Right ventricle myocardium inferior (tissue), 1 donor: ENCODE data around the gene IAPP. TPM values are rescaled to one million over a fixed set of nuclear protein-coding genes. Genes with fewer than 3 reads are reported as not detected.
"Not testable (repeated sequence)": the region's sequence is repeated elsewhere in the genome, so short reads cannot be mapped to it uniquely, and the experiment has no call there.

Experiments used
- ATAC-seq: fragments of 200-7000 bp; cut with Tn5 transposase; one replicate; pipeline ENCODE4 v1.9.1; 2020; ENCODE audit warnings: mild to moderate bottlenecking, moderate library complexity
- DNase-seq: peaks from one replicate; pipeline ENCODE4 v3.0.0; 2021; ENCODE audit errors: missing footprints
- intact Hi-C: fragments of 100-400 bp; cut with DNase I; formaldehyde crosslinking; loops from one replicate; pipeline ENCODE4 v1.11.0; 2022
- total RNA-seq: library from RNA; stranded (reverse); fragmentation: NEBNext Ultra II Directional; extraction: Animal tissue kit (Norgen Biotek cat#: 25700); gene quantifications from one replicate; pipeline ENCODE4 v1.2.1, GENCODE V29; 2021
- donor health status: DM: no; HTN: yes; CAD: no; lungs with severe emphysema.

The IAPP gene
- total RNA-seq, 1 donor from 2014 or later, result not detected

DNA sequence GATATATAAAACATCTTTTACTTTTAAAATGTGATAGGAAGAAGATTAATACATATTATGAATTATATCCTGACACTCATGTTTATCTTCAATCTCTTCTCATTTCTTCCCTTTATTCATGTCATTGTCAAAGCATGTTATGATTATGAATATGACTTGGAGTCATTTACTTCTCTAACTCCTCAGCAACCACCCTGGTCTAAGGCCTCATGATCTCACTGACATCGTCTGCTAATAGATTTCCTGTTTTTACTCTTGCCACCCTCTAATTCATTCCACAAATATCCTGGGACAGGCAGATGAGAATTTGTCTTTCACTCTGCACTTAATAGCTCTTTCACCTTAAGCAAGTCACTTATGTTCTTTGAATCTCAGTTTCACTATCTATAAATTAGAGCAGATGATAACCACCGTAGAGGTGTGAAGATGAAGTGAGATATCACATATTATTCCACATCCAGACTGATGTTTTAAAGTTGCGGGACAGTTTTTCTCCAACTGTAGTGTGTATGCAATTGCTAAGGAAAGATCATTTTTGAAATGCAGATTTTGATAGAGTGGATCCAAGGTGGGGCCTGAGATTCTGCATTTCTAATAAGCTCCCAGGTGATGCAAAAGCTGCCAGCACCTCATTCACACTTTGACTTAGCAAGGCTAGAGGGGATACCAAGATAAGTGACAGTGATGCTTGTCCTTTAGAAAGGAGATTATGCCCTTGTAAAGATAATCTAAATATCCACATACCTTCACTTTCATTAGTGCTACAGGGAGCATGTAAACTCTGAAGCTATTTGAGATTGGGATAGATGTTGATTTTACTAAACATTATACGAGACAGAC, 3.3 kb upstream of the IAPP start:
- ATAC-seq, result no peak
- intact Hi-C loops, result no loop called here
- no peak for DNase-seq

DNA sequence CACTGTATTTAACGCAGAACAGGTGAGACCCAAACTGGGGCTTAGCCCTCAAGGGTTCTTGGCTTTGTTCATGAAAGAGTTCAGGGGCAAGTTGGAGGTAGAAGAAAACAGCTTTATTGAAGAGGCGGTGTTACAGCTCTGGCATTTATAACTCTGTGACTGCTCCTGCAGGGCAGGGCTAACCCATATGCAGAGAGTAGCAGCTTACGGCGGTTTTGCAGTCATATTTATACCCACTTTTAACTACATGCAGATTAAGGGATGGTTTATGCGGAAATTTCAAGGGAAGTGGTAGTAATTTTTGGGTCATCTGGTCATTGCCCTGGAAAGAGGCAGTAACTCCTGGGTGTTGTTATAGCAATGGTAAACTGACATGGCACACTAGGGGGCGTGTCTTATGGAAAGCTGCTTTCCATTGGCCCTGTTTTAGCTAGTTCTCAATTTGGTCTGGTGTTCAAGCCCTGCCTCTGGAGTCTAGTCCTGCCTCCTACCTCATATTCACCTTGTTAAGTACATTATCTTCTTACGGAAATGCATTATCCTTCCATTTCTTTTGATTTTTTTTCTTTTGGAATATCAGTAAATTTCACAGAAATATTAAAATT, 1.8 kb upstream of the IAPP start:
- no peak for DNase-seq
- no peak for ATAC-seq
- intact Hi-C loops, result no loop called here

DNA sequence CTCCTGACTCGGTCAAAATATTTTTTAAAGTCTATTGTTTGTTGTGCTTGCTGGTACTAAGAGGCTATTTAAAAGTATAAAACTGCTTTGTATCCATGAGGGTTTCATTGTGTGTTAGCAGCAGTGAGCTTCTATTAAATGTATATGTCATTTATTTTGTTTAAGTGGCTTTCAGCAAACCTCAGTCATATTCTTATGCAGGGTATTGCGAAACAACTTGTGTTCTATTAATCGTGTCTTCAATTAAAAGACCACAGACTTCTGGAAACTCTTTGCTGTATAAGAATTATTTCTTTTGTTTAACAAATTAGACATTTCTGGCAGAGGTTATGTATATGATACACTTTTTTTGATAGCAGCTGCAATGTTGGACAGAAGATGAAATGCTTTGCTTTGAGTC, 6.5 kb downstream of the IAPP start:
- DNase-seq, result no peak
- no peak for ATAC-seq
- intact Hi-C loops, result no loop called here

DNA sequence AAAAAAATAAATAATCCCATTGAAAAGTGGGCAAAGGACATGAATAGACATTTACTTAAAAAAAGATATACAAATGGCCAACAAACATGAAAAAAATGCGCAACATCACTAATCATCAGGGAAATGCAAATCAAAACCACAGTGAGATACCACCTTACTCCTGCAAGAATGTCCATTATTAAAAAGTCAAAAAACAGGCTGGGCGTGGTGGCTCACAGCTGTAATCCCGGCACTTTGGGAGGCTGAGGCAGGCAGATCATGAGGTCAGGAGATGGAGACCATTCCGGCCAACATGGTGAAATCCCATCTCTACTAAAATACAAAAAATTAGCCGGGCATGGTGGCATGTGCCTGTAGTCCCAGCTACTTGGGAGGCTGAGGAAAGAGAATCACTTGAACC, 8.6 kb downstream of the IAPP start:
- ATAC-seq, intact Hi-C loops: not testable (repeated sequence)

DNA sequence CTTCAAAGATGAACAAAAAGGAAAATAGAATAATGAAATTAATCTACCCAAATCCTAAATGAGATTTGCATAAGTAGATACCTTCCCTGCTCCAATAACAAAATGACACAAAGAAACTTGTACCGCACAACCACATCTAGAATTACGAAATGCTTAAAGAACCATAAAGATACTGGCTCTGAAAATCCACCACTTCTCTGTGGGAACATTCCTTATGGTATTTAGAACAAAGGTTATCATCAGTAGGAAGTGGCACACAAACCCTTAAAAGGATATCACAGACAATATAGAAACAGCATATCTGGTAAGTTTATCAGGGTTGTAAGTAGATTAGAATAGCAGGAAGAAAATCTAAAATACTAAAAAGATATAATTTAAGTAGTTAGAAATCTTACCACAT, 11.6 kb downstream of the IAPP start:
- DNase-seq, result no peak
- intact Hi-C loops, result no loop called here
- ATAC-seq, result no peak

More for the DNA sequence above, 8.6 kb downstream of the IAPP start:
- not testable (repeated sequence) for DNase-seq

DNA sequence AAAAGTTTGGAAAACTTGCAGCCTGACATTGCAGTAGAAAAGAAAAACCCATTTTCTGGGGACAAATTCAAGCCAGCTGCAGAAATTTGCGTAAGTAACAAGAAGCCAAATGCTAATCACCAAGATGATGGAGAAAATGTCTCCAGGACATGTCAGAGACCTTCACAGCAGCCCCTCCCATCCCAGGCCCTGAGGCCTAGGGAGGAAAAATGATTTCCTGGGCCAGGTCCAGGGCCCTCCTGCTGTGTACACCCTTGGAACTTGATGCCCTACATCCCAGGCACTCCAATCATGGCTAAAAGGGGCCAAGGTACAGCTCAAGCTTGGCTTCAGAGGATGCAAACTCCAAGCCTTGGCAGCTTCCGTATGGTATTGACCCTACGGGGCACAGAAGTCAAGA, 14.5 kb downstream of the IAPP start:
- DNase-seq (no peak), ATAC-seq (no peak)
- intact Hi-C loops, result no loop called here

DNA sequence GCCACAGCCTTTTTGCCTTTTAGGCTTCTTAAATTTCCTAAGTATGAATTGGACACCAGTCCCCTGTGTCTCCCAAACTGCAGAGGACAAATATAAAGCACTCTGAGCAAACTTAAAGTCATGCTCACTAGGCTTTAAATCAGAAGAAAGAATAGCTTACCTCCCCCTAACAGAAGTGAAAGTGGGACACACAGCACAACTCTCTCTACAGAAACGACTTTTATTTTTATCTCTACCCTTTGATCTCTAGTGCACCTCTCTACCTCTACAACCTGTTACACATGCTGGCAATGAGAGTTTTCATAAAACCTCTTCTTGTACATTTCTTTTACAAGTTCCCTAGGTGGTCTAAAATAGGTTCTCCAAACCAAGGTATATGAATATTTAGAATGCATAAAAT, 19.7 kb downstream of the IAPP start:
- no peak for DNase-seq
- intact Hi-C loops, result no loop called here
- no peak for ATAC-seq

DNA sequence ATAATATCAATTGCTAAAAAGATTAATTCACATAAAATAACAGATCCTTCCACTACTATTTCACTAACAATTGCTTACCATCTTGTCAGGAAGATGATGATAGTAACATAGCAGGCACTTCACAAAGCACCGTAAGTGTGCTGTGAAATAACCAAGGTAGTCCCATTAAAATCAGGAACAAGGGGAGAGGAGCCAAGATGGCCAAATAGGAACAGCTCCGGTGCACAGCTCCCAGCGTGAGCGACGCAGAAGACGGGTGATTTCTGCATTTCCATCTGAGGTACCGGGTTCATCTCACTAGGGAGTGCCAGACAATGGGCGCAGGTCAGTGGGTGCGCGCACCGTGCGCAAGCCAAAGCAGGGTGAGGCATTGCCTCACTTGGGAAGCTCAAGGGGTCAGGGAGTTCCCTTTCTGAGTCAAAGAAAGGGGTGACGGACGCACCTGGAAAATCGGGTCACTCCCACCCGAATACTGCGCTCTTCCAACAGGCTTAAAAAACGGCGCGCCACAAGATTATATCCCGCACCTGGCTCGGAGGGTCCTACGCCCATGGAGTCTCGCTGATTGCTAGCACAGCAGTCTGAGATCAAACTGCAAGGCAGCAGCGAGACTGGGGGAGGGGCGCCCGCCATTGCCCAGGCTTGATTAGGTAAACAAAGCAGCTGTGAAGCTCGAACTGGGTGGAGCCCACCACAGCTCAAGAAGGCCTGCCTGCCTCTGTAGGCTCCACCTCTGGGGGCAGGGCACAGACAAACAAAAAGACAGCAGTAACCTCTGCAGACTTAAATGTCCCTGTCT, 22.3 kb downstream of the IAPP start:
- intact Hi-C loops, ATAC-seq: not testable (repeated sequence)
- DNase-seq, result peak; percentile 22

DNA sequence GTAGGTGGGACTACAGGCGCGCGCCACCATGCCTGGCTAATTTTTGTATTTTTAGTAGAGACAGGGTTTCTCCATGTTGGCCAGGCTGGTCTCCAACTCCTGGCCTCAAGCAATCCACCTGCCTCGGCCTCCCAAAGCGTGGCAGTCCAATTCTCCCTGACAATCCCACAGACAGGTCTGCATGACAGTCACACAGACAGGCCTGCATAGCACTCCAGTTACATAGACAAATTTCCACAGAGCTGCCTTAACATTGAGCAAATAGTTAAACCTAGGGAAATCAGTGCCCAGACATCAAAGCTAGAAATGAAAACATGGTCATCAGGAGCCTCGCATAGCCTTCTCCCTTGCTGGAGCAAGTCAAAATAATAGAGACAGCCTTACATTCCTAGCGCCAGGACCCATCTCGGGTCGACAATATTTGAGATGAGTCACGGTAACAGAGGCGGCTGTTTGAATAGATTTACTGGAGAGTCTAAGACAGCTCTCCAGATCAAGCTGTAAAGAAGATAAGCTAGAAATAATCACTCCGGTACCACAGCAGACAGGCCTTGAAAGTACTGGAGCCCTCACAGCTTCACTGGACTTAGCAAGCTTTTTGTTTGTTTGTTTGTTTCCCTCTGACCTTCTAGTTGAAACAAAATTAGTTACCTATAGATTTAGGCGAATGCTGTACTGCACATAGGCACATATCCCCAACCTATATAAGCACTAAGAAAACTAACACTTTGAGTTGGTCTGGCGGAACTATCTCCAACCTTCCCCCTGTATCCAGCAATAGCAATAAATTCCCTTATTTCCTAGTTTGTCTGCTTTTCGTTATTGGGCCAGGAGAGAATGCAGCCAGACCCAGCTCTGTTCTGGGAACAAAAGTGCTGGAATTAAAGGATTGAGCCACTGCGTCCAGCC, 40.9 kb downstream of the IAPP start:
- intact Hi-C loops, result no loop called here
- ATAC-seq (no peak), DNase-seq (no peak)

DNA sequence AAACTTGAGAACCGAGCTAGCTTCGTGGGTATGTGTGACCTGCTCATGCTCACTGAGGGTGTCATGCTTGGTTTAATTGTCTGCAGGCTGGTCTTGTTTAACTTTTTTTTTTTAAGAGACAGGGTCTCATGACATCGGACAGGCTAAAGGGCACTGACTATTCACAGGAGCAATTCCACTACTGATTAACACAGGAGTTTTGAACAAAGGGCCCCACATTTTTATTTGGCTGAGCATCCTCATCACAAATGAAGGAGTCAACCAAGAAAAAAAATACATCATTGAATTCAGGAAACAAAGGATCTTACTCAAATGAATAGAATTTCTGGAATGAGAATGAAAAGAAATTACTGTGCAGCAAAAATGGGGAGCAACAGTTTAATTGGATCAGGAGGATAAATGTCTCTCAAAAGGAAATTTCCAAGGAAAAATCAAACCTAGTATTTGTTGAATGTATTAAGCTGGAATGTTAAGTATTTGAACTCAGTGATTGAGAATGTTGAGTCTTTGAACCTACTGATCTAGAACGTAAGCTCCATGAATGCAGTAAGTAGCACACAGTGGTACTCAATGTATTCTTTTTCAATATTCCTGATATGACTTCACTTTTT, 43.9 kb downstream of the IAPP start:
- DNase-seq, result no peak
- no peak for ATAC-seq
- intact Hi-C loops, result no loop called here

DNA sequence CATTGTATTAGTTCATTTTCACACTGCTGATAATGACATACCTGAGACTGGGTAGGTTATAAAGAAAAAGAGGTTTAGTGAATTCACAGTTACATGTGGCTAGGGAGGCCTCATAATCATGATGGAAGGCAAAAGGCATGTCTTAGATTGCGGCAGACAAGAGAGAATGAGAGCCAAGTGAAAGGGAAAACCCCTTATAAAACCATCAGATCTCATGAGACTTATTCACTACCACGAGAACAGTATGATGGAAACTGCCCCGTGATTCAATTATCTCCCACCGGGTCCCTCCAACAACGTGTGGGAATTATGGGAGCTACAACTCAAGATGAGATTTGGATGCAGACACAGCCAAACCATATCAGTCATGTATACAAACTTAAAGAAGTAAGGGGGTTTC, 45.7 kb downstream of the IAPP start:
- intact Hi-C loops, DNase-seq, ATAC-seq: not testable (repeated sequence)

DNA sequence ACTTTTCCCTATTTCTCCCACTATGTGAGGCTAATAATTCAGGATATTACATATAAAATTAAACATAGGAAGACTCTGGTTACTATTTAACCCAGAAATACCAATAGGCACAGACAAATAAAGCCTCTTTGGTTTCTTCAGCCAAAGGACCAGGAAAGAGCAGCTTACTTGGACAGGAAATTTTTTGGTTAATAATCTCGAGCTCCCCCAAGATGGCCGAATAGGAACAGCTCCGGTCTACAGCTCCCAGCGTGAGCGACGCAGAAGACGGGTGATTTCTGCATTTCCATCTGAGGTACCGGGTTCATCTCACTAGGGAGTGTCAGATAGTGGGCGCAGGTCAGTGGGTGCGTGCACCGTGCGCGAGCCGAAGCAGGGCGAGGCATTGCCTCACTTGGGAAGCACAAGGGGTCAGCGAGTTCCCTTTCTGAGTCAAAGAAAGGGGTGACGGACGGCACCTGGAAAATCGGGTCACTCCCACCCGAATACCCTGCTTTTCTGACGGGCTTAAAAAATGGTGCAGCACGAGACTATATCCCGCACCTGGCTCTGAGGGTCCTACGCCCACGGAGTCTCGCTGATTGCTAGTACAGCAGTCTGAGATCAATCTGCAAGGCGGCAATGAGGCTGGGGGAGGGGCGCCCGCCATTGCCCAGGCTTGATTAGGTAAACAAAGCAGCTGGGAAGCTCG, 46.5 kb downstream of the IAPP start:
- peak; percentile 59 for DNase-seq
- ATAC-seq, intact Hi-C loops: not testable (repeated sequence)

DNA sequence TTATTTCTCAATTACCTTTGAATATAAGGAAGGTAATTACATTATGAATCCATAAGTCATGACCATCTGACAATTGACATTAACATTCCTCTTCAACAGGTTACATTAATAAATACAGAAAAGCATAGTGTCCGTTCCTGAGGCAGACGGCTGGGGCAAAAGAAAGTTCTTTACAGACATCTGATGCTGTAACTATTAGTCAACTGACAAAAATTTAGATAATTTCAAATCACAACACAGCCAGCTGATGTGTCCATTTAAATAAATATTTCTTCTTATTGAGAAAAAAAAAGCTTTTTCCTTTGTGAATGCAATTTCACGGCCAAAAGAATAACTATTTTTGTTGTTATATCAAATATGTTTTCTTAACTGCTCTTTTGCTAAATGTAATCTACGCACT, 55.5 kb downstream of the IAPP start:
- intact Hi-C loops, result no loop called here
- ATAC-seq (no peak), DNase-seq (no peak)

Other genes starting within 250 kb of the IAPP start
- not detected for gene SLCO1B1, start 241.7 kb upstream of the IAPP start, total RNA-seq
- gene SLCO1A2, start 38.0 kb upstream of the IAPP start, total RNA-seq, result not detected
- gene PYROXD1, start 64.8 kb downstream of the IAPP start, total RNA-seq, result 16.5 TPM
- gene RECQL, start 128.7 kb downstream of the IAPP start, total RNA-seq, result 19.4 TPM
- gene GOLT1B, start 128.9 kb downstream of the IAPP start, total RNA-seq, result 22.0 TPM
- gene SPX, start 153.4 kb downstream of the IAPP start, total RNA-seq, result 12.4 TPM
- not detected for gene GYS2, start 231.9 kb downstream of the IAPP start, total RNA-seq